ENCODE results near the gene SYT8.

DNA sequence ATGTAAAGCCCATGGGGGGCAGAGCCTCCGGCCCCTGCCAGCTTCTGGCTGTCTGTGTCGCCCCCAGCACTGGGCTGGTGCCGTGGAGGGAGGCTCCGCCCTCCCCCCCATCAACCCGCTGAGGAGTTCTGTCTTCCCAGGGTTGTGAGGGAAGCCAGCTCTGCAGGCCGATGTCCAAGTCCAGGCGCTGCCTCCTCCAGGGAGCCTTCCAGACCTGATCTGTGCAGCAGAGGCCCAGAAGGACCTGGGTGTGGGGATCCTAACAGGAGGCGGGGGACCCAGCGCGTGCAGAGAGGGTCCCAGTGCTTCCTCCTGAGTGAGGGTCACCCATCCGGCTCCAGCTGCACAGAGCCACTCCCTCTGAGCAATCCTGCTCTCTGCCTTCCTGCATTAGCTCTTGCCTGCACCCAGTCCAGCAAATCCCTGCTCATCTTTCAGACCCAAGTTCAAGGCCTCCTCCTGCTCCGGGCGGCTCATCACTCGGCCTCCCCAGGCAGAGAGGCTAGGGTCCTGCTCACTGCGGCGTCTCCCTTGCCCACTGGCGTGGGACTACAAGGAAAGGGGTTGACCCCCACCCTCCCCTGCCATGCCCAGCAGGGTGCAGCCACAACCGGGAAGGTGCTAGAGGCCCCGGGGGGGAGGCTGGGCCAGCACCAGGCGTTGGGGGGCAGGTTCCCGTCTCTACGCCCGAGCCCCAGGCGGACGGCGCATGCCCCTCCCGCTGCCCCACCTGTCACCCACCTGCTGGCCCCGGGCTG is 40.5 kb downstream of the SYT8 start:
- TF ChIP-seq MXI1 (conservative IDR thresholded peaks at IDR 0.05; ENCODE audit: poor library complexity, severe bottlenecking) (no peak), EZH2 (IDR thresholded peaks at IDR 0.05; ENCODE audit: borderline replicate concordance, insufficient read depth, low read length, poor library complexity, severe bottlenecking) (no peak), POLR2AphosphoS5 (IDR thresholded peaks at IDR 0.05) (no peak), TAF1 (IDR thresholded peaks at IDR 0.05; ENCODE audit: low read depth) (no peak), EP300 (conservative IDR thresholded peaks at IDR 0.05; ENCODE audit: poor library complexity, severe bottlenecking) (no peak), RAD21 (conservative IDR thresholded peaks at IDR 0.05) (no peak), SMC3 (conservative IDR thresholded peaks at IDR 0.05; ENCODE audit: poor library complexity) (no peak)
- TF ChIP-seq, protein P1, sequence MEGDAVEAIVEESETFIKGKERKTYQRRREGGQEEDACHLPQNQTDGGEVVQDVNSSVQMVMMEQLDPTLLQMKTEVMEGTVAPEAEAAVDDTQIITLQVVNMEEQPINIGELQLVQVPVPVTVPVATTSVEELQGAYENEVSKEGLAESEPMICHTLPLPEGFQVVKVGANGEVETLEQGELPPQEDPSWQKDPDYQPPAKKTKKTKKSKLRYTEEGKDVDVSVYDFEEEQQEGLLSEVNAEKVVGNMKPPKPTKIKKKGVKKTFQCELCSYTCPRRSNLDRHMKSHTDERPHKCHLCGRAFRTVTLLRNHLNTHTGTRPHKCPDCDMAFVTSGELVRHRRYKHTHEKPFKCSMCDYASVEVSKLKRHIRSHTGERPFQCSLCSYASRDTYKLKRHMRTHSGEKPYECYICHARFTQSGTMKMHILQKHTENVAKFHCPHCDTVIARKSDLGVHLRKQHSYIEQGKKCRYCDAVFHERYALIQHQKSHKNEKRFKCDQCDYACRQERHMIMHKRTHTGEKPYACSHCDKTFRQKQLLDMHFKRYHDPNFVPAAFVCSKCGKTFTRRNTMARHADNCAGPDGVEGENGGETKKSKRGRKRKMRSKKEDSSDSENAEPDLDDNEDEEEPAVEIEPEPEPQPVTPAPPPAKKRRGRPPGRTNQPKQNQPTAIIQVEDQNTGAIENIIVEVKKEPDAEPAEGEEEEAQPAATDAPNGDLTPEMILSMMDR (IDR thresholded peaks at IDR 0.05; ENCODE audit: poor library complexity, severe bottlenecking) = no peak
- TF ChIP-seq, protein P2, sequence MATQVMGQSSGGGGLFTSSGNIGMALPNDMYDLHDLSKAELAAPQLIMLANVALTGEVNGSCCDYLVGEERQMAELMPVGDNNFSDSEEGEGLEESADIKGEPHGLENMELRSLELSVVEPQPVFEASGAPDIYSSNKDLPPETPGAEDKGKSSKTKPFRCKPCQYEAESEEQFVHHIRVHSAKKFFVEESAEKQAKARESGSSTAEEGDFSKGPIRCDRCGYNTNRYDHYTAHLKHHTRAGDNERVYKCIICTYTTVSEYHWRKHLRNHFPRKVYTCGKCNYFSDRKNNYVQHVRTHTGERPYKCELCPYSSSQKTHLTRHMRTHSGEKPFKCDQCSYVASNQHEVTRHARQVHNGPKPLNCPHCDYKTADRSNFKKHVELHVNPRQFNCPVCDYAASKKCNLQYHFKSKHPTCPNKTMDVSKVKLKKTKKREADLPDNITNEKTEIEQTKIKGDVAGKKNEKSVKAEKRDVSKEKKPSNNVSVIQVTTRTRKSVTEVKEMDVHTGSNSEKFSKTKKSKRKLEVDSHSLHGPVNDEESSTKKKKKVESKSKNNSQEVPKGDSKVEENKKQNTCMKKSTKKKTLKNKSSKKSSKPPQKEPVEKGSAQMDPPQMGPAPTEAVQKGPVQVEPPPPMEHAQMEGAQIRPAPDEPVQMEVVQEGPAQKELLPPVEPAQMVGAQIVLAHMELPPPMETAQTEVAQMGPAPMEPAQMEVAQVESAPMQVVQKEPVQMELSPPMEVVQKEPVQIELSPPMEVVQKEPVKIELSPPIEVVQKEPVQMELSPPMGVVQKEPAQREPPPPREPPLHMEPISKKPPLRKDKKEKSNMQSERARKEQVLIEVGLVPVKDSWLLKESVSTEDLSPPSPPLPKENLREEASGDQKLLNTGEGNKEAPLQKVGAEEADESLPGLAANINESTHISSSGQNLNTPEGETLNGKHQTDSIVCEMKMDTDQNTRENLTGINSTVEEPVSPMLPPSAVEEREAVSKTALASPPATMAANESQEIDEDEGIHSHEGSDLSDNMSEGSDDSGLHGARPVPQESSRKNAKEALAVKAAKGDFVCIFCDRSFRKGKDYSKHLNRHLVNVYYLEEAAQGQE (IDR thresholded peaks at IDR 0.05; ENCODE audit: borderline replicate concordance) = no peak

All from neural cell (in vitro differentiated cells).